Hepatocyte (in vitro differentiated cells): ENCODE measurements around the gene CASTOR1. TPM values are rescaled to one million over a fixed set of nuclear protein-coding genes. Genes with fewer than 3 reads are reported as not detected.
A peak's percentile ranks its signal among the peaks of the same experiment; 100 is the strongest.

ENCODE experiments used
- DNase-seq: peaks from one replicate; pipeline ENCODE4 v3.0.0-alpha.2; 2016; ENCODE audit warnings: low spot score
- H2AFZ ChIP-seq: fragments of 200-600 bp; sonication (generic); 2 replicates; pipeline ENCODE4 v1.6.0; 2016; ENCODE audit warnings: antibody characterized with exemption, mild to moderate bottlenecking
- H3K27ac ChIP-seq: fragments of 200-600 bp; sonication (generic); 2 replicates; pipeline ENCODE4 v1.5.1; 2016; ENCODE audit warnings: mild to moderate bottlenecking
- H3K27me3 ChIP-seq: fragments of 200-600 bp; sonication (generic); 2 replicates; pipeline ENCODE4 v1.6.1; 2016
- H3K36me3 ChIP-seq: fragments of 200-600 bp; sonication (generic); replicated peaks from 2 replicates; pipeline ENCODE4 v1.5.1; 2016; ENCODE audit warnings: low read depth; ENCODE audit not compliant: insufficient read depth
- H3K4me1 ChIP-seq: fragments of 200-600 bp; sonication (generic); 2 replicates; pipeline ENCODE4 v1.5.1; 2016; ENCODE audit warnings: mild to moderate bottlenecking, moderate library complexity; ENCODE audit not compliant: insufficient read depth
- H3K4me2 ChIP-seq: fragments of 200-600 bp; sonication (generic); 2 replicates; pipeline ENCODE4 v1.6.0; 2016
- H3K4me3 ChIP-seq: fragments of 200-600 bp; sonication (generic); 2 replicates; pipeline ENCODE4 v1.5.1; 2016; ENCODE audit warnings: mild to moderate bottlenecking
- H3K79me2 ChIP-seq: fragments of 200-600 bp; sonication (generic); 2 replicates; pipeline ENCODE4 v1.6.0; 2017; ENCODE audit warnings: mild to moderate bottlenecking
- H3K9me2 ChIP-seq: fragments of 200-600 bp; sonication (generic); replicated peaks from 2 replicates; pipeline ENCODE4 v1.6.0; 2017; ENCODE audit warnings: mild to moderate bottlenecking; ENCODE audit not compliant: insufficient read depth
- H3K9me3 ChIP-seq: fragments of 200-600 bp; sonication (generic); 2 replicates; pipeline ENCODE4 v1.5.1; 2016; ENCODE audit warnings: low read depth, mild to moderate bottlenecking
- H4K20me1 ChIP-seq: fragments of 200-600 bp; sonication (generic); 2 replicates; pipeline ENCODE4 v1.6.0; 2016; ENCODE audit warnings: mild to moderate bottlenecking; ENCODE audit not compliant: insufficient read depth, poor library complexity, severe bottlenecking
- CTCF ChIP-seq: fragments of 200-600 bp; sonication (generic); IDR thresholded peaks from 2 replicates; pipeline ENCODE4 v1.5.1; 2016; ENCODE audit warnings: antibody characterized with exemption, mild to moderate bottlenecking; ENCODE audit not compliant: poor library complexity
- EZH2 ChIP-seq: fragments of 200-600 bp; sonication (generic); IDR thresholded peaks from 2 replicates; pipeline ENCODE4 v1.6.1; 2016; ENCODE audit warnings: antibody characterized with exemption, mild to moderate bottlenecking, borderline replicate concordance
- EZH2phosphoT487 ChIP-seq: fragments of 200-600 bp; sonication (generic); IDR thresholded peaks from one replicate; pipeline ENCODE4 v1.6.1; 2018; ENCODE audit warnings: antibody characterized with exemption, mild to moderate bottlenecking, low read depth, moderate library complexity; ENCODE audit not compliant: unreplicated experiment, severe bottlenecking
- WGBS: methylation state at CpG from one replicate; pipeline ENCODE4 v1.1.6; 2016; ENCODE audit warnings: low lambda C conversion rate; ENCODE audit errors: missing lambda C conversion rate; 5-methylcytosine and 5-hydroxymethylcytosine counted together
- polyA plus RNA-seq: library from polyadenylated mRNA; unstranded; fragments of >200 nt; fragmentation: Nextera tagmentation; extraction: Ambion mirVana; gene quantifications from 2 replicates; pipeline ENCODE4 v1.2.1, GENCODE V29; 2016
- total RNA-seq: library from RNA; depleted of rRNA; stranded (reverse); fragments of >200 nt; gene quantifications from 2 replicates; pipeline ENCODE4 v1.2.3, GENCODE V29; 2014

The CASTOR1 gene
- total and polyA plus RNA-seq, 2 experiments from 2014 or later, result 30.9 to 53.5 TPM

GRCh38 chr22:30305519-30305905 lies 16.2 kb upstream of the CASTOR1 start:
- Histone ChIP-seq H3K9me2 (no peaks in the 10 kb centered on the region), H2AFZ (no peak overlapping the region), H3K79me2 (peaks cover 59% of the 10 kb centered on the region), H3K36me3 (no peaks in the 10 kb centered on the region), H3K27ac (peak overlapping the region; percentile 86), H3K27me3 (no peaks in the 10 kb centered on the region), H3K9me3 (no peaks in the 10 kb centered on the region), H4K20me1 (peaks cover 10% of the 10 kb centered on the region), H3K4me3 (no peak overlapping the region), H3K4me2 (peak overlapping the region; percentile 40), H3K4me1 (peaks cover 39% of the 10 kb centered on the region)
- TF ChIP-seq CTCF, result no peak
- no peak for TF ChIP-seq EZH2
- no peak for TF ChIP-seq EZH2phosphoT487
- 24% methylated on average over 4 of the region's 4 CpGs for WGBS
- no peak for DNase-seq

DNA sequence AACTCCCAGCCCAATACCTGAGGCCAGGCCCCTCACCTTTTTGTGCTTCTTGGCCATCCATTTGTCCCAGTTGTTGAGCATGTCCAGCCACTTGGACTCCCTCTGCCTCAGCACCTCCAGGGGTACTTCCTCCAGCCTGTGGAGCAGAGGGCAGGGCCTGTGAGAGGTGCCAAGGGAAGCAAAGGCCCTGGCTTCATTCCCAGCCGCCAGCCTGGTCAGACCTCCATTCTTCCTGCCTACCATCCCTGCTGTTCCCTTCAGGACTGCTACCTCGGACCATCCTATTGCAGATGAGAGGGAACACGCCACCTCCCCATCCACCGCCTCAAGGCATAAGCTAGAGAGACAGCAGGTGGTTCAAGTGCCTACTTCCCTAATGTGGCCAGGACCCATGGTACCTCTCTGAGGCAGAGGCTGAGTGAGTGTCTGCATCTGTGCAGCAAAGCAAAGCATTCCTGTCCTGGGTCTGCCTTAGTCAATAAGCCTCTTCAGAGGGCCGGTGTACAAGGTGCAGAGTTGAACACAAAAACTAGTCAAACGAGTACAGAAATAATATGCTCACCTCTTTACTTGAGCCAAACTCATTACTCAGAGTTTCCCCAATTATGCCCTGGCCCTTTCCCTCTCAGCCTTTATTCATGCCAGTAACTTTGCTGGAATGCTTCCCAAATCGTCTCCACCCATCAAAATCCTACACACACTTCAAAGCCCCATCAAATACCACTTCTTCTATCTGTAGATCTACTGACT lies 15.4 kb upstream of the CASTOR1 start:
- 81% methylated on average over 7 of the region's 7 CpGs for WGBS
- Histone ChIP-seq H2AFZ (no peak overlapping the region), H3K9me2 (no peaks in the 10 kb centered on the region), H3K9me3 (no peaks in the 10 kb centered on the region), H3K4me3 (no peak overlapping the region), H3K36me3 (no peaks in the 10 kb centered on the region), H3K27me3 (no peaks in the 10 kb centered on the region), H3K27ac (peak overlapping the region; percentile 86), H4K20me1 (peaks cover 10% of the 10 kb centered on the region), H3K4me2 (peak overlapping the region; percentile 40), H3K79me2 (peaks cover 54% of the 10 kb centered on the region), H3K4me1 (peaks cover 32% of the 10 kb centered on the region)
- DNase-seq, result no peak
- no peak for TF ChIP-seq EZH2phosphoT487
- no peak for TF ChIP-seq EZH2
- no peak for TF ChIP-seq CTCF

- H3K9me2 ChIP-seq, result no peaks in the 10 kb centered on the region
- no peak for TF ChIP-seq EZH2
- no peak for TF ChIP-seq CTCF
- TF ChIP-seq EZH2phosphoT487, result no peak
- peaks cover 26% of the 10 kb centered on the region for H3K4me1 ChIP-seq
- 97% methylated on average over 5 of the region's 5 CpGs for WGBS
- peaks cover 10% of the 10 kb centered on the region for H4K20me1 ChIP-seq
- H2AFZ ChIP-seq, result no peak overlapping the region
- DNase-seq, result no peak
- H3K27ac ChIP-seq, result peak overlapping the region; percentile 73
- peaks cover 36% of the 10 kb centered on the region for H3K79me2 ChIP-seq
- H3K9me3 ChIP-seq, result no peaks in the 10 kb centered on the region
- H3K27me3 ChIP-seq, result no peaks in the 10 kb centered on the region
- no peaks in the 10 kb centered on the region for H3K36me3 ChIP-seq
- H3K4me3 ChIP-seq, result no peak overlapping the region
- no peak overlapping the region for H3K4me2 ChIP-seq
These were observed 13.5 kb upstream of the CASTOR1 start for GRCh38 chr22:30302810-30303138.
